ENCODE measurements around the gene FILIP1. TPM values are rescaled to one million over a fixed set of nuclear protein-coding genes. Genes with fewer than 3 reads are reported as not detected.

The FILIP1 gene
- polyA plus RNA-seq, 3 donors = not detected

DNA sequence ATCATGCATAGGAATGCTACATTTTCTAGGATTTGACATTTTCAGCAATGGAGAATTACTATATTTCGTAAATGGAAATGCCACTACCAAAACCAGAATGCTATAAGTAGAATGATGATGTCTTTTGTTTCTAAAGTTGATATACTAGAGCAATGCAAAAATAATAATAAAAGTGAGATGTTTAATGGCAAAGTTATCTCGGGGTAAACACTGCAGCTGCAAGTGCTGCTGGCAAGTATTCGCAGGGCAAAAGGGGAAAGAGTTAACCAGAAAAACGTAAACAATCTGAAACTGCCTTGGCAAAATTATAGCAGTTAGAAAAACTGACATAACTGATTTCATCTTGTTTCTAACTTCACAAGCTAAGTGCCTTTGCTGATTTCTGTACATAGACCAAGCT is 45.5 kb upstream of the FILIP1 start:
- H3K27ac Mint-ChIP-seq = no peak overlapping the region
- Histone ChIP-seq H3K27me3 (ENCODE audit: control insufficient read depth in 2 of 2, insufficient read depth in 2 of 2, low read length in 2 of 2) (peaks cover 0 to 2% of the 10 kb centered on the region in 2 donors), H3K9me3 (replicated peaks in 1 of 2; ENCODE audit: control insufficient read depth in 1 of 2, insufficient read depth in 1 of 2, low read length in 2 of 2) (no peaks in the 10 kb centered on the region), H2AFZ (ENCODE audit: insufficient read depth, low read depth, low read length, poor library complexity, severe bottlenecking) (no peak overlapping the region), H4K20me1 (ENCODE audit: insufficient read depth, low read length) (no peaks in the 10 kb centered on the region), H3K4me1 (ENCODE audit: control insufficient read depth in 1 of 2, insufficient read depth in 2 of 2, low read length in 2 of 2) (no peaks in the 10 kb centered on the region), H3K4me2 (replicated peaks; ENCODE audit: extremely low read depth, low read length, poor library complexity, severe bottlenecking) (no peak overlapping the region), H3K9ac (ENCODE audit: insufficient read depth, low read length, poor library complexity, severe bottlenecking) (no peak overlapping the region), H3K36me3 (replicated peaks in 1 of 2; ENCODE audit: control insufficient read depth in 1 of 2, insufficient read depth in 2 of 2, low read length in 2 of 2) (no peaks in the 10 kb centered on the region), H3K79me2 (ENCODE audit: insufficient read depth, low read length) (no peaks in the 10 kb centered on the region), H3K4me3 (replicated peaks in 1 of 3; ENCODE audit: low read depth in 2 of 3, low read length in 3 of 3) (no peak overlapping the region), H3K27ac (ENCODE audit: low read depth in 1 of 2, low read length in 2 of 2) (no peak overlapping the region)
- H3K27me3 Mint-ChIP-seq (ENCODE audit: low read depth in 3 of 3) = peaks cover 8 to 10% (median 10%) of the 10 kb centered on the region in 3 donors
- peaks cover 0 to 7% (median 3%) of the 10 kb centered on the region in 7 donors for H3K9me3 Mint-ChIP-seq
- DNase-seq = no peak
- 87% methylated on average over 3 of the region's 4 CpGs for WGBS (ENCODE audit: insufficient coverage)
- TF ChIP-seq, protein P1, sequence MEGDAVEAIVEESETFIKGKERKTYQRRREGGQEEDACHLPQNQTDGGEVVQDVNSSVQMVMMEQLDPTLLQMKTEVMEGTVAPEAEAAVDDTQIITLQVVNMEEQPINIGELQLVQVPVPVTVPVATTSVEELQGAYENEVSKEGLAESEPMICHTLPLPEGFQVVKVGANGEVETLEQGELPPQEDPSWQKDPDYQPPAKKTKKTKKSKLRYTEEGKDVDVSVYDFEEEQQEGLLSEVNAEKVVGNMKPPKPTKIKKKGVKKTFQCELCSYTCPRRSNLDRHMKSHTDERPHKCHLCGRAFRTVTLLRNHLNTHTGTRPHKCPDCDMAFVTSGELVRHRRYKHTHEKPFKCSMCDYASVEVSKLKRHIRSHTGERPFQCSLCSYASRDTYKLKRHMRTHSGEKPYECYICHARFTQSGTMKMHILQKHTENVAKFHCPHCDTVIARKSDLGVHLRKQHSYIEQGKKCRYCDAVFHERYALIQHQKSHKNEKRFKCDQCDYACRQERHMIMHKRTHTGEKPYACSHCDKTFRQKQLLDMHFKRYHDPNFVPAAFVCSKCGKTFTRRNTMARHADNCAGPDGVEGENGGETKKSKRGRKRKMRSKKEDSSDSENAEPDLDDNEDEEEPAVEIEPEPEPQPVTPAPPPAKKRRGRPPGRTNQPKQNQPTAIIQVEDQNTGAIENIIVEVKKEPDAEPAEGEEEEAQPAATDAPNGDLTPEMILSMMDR (IDR thresholded peaks at IDR 0.05) = no peak
- no peaks in the 10 kb centered on the region for H3K4me1 Mint-ChIP-seq
- H3K36me3 Mint-ChIP-seq = no peaks in the 10 kb centered on the region
- no peak overlapping the region for H3K4me3 Mint-ChIP-seq
- intact Hi-C loops (cut with micrococcal nuclease) = no loop called here

DNA sequence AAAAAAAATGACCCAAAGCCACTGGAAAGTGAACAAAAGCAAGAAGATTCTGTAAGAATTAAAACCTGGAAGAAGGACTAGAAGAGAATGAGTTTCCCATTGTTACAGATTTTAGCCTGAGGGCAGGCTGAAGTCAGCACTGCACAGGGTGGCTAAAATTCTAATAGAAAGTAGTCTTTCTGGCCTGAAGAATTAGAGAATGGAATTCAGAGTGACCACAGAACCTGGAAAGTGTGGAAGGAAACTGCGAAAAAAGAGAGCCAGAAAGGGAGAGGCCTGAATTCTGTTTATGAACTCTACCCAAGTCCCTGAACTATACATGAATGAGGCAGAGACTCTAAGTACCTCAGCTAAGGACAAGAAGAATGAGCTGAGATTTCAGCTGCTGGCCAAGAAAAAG is 38.9 kb upstream of the FILIP1 start:
- no peaks in the 10 kb centered on the region for H3K4me1 Mint-ChIP-seq
- H3K4me1 ChIP-seq (ENCODE audit: control insufficient read depth in 1 of 2, insufficient read depth in 2 of 2, low read length in 2 of 2) = no peaks in the 10 kb centered on the region
- H3K27ac Mint-ChIP-seq = no peak overlapping the region
- no peak overlapping the region for H3K4me3 ChIP-seq (replicated peaks in 1 of 3; ENCODE audit: low read depth in 2 of 3, low read length in 3 of 3)
- H3K4me2 ChIP-seq (replicated peaks; ENCODE audit: extremely low read depth, low read length, poor library complexity, severe bottlenecking) = no peak overlapping the region
- peaks cover 0 to 3% (median 0%) of the 10 kb centered on the region in 7 donors for H3K9me3 Mint-ChIP-seq
- peaks cover 6 to 7% (median 7%) of the 10 kb centered on the region in 3 donors for H3K27me3 Mint-ChIP-seq (ENCODE audit: low read depth in 3 of 3)
- H3K36me3 Mint-ChIP-seq = no peaks in the 10 kb centered on the region
- no peak overlapping the region for H3K27ac ChIP-seq (ENCODE audit: low read depth in 1 of 2, low read length in 2 of 2)
- no peaks in the 10 kb centered on the region for H3K9me3 ChIP-seq (replicated peaks in 1 of 2; ENCODE audit: control insufficient read depth in 1 of 2, insufficient read depth in 1 of 2, low read length in 2 of 2)
- H2AFZ ChIP-seq (ENCODE audit: insufficient read depth, low read depth, low read length, poor library complexity, severe bottlenecking) = no peak overlapping the region
- no peak overlapping the region for H3K4me3 Mint-ChIP-seq
- intact Hi-C loops (cut with micrococcal nuclease) = no loop called here
- H3K79me2 ChIP-seq (ENCODE audit: insufficient read depth, low read length) = no peaks in the 10 kb centered on the region
- H4K20me1 ChIP-seq (ENCODE audit: insufficient read depth, low read length) = no peaks in the 10 kb centered on the region
- TF ChIP-seq, protein P1 (IDR thresholded peaks at IDR 0.05) = no peak
- H3K27me3 ChIP-seq (ENCODE audit: control insufficient read depth in 2 of 2, insufficient read depth in 2 of 2, low read length in 2 of 2) = peaks cover 2 to 5% of the 10 kb centered on the region in 2 donors
- no peak for DNase-seq
- H3K36me3 ChIP-seq (replicated peaks in 1 of 2; ENCODE audit: control insufficient read depth in 1 of 2, insufficient read depth in 2 of 2, low read length in 2 of 2) = no peaks in the 10 kb centered on the region
- WGBS (ENCODE audit: insufficient coverage) = no CpG with 5 or more reads among the region's 1 CpG
- no peak overlapping the region for H3K9ac ChIP-seq (ENCODE audit: insufficient read depth, low read length, poor library complexity, severe bottlenecking)
